AG09319 (cell line): ENCODE data around the gene WFS1.

Experiments
- DNase-seq: peaks from one replicate; pipeline ENCODE4 v3.0.0-alpha.2; 2010; ENCODE audit warnings: low read depth; ENCODE audit errors: extremely low read depth
- TF ChIP-seq, protein P1 (sequence below): IDR thresholded peaks from 2 replicates; pipeline ENCODE4 v1.5.1; 2011; ENCODE audit warnings: low read depth, mild to moderate bottlenecking, inconsistent platforms, low read length, moderate library complexity

WFS1 gene

DNA sequence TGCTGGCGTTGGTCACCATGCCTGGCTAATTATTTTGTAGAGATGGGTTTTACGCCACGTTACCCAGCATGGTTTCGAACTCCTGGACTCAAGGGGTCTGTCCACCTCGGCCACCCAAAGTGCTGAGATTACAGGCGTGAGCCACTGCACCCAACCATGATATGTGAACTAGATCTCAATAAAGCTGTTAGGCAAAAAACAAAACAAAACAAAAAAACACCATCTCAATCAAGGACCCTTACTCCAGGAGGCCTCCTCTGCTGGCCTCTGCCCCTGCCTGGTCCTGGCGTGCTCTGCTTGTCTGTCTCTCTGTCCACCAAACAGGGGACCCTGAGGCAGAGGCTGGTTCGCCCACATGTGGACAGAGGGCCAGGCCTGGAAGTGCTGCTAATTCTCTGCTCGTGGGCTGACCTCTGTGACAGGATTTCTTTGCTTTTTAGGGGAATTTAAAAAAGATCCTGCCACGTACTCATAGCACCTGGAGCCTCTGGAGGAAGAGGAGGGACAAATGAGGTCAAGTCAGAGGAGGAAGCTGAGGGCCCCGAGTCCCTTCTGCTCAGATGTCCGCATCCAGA lies 32.7 kb upstream of the WFS1 start:
- TF ChIP-seq, protein P1, sequence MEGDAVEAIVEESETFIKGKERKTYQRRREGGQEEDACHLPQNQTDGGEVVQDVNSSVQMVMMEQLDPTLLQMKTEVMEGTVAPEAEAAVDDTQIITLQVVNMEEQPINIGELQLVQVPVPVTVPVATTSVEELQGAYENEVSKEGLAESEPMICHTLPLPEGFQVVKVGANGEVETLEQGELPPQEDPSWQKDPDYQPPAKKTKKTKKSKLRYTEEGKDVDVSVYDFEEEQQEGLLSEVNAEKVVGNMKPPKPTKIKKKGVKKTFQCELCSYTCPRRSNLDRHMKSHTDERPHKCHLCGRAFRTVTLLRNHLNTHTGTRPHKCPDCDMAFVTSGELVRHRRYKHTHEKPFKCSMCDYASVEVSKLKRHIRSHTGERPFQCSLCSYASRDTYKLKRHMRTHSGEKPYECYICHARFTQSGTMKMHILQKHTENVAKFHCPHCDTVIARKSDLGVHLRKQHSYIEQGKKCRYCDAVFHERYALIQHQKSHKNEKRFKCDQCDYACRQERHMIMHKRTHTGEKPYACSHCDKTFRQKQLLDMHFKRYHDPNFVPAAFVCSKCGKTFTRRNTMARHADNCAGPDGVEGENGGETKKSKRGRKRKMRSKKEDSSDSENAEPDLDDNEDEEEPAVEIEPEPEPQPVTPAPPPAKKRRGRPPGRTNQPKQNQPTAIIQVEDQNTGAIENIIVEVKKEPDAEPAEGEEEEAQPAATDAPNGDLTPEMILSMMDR: no peak
- no peak for DNase-seq

GRCh38 chr4:6239486-6239885 lies 30.2 kb upstream of the WFS1 start:
- no peak for DNase-seq
- TF ChIP-seq, protein P1: no peak

GRCh38 chr4:6239968-6240367 lies 29.7 kb upstream of the WFS1 start:
- DNase-seq: no peak
- TF ChIP-seq, protein P1: no peak

DNA sequence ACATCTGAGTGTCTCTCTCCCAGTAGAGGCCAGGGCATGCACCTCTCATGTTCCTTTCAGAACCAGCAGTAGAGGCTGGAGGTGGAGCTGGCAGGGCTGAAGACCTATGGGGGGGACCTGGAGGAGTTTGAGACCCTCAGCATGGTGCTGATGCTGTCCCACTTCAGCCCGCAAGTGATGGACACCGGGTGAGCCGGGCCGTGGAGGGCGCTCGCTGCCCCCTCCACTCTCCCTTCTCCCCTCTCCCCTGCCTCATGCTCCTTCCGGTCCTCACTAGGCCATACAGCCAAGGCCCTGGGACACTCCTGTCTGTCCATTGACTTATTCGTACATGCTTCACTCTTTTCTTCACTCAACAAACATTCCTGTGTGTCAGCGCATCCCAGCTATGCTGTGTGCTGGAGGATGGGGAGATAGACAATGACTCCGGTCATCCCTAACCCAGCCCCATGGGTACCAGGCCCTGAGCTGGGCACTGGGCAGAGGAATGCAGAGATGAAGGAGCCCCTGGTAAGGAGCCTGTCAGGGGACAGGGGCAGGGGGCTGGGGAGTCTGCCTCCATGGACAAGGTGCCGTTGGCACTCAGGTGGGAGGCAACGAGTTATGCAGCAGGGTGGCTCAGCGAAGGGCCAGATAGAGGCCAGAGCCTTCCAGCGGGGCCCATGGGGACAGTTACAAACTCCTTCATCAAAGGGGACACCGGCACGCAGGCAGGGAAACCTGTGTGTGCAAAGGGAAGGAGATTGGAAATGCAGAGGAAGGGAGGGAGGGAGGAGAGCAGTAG lies 28.4 kb upstream of the WFS1 start:
- TF ChIP-seq, protein P1: no peak
- no peak for DNase-seq

DNA sequence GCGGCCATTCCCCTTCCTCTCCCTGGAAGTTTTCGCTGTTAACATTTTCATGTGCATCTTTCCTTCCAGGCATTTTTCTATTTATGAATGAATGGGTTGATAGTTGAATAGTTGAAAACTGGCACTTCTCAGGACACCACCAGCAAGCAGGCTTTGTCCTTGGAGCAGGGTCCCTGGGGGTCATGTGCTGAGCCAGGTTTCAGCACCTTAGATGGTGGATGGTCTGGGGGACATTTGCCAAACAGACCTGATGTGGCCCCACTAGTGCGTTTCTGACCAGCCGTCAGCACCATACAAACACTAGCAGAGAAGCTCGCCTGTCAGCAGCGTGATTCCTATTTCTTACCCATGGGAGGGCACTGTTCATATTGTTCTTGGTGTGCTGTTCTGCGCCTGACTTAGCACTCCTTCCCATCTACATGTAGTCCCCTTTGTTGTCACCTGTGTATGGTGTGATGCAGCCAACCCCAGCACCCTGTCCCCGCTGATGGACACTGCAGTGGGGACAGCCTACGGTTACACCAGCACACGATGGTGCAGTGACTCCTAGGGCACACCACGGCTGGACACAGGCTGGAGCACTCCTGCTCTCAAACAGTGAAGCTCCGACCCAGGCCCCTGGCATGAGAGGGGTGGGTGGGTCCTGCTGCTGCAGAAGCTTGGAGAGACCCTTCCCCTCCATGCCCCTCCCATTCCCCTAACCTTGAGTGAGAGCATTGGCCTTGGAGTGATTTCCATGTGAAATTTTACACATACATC lies 27.2 kb upstream of the WFS1 start:
- DNase-seq: no peak
- TF ChIP-seq, protein P1: no peak

DNA sequence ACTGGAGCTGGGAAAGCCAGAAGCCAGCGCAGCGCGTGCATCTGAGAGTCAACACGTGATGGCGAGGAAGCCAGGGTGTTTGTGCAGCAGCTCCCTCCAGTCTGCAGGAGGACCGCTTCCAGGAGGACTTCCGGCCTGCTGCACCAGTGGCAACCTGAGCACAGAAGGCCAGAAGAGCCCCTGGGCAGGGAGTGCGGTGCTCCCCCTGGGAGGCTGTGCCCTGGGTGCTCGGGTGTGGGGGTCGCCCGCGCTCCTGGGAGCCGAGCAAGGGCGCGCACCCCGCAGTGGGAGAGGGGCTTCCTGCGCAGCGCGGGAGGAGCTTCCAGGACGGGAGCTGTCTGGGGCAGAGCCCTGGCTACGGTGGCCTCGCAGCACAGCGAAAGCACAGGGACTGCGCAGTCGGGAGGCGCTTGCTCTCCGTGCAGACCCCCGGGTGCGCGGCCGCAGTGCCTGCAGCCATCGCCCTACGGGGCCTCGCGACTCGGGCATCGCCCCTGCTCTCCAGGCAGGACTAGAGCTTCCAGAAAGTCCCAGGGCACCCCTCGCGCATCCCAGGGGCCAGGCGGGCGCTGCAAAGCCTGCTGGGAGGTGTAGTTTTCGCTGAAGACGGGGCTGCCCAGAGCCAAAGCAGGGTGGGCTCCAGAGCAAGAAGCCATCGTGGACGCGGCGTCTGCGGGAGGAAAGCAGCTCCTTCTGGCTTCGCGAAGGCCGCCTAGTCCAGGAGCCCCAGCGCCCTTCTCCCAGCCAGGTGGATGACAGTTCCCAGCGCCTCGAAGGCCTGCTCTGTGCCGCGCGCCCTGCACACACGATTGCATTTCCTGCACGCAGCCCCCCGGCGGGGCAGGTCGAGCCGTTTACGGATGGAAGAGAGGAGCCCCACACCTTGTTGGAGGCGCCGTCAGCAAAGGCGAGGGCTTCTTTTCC lies 24.1 kb upstream of the WFS1 start:
- TF ChIP-seq, protein P1: no peak
- no peak for DNase-seq
